ENCODE results near the gene DIAPH2.

DNA sequence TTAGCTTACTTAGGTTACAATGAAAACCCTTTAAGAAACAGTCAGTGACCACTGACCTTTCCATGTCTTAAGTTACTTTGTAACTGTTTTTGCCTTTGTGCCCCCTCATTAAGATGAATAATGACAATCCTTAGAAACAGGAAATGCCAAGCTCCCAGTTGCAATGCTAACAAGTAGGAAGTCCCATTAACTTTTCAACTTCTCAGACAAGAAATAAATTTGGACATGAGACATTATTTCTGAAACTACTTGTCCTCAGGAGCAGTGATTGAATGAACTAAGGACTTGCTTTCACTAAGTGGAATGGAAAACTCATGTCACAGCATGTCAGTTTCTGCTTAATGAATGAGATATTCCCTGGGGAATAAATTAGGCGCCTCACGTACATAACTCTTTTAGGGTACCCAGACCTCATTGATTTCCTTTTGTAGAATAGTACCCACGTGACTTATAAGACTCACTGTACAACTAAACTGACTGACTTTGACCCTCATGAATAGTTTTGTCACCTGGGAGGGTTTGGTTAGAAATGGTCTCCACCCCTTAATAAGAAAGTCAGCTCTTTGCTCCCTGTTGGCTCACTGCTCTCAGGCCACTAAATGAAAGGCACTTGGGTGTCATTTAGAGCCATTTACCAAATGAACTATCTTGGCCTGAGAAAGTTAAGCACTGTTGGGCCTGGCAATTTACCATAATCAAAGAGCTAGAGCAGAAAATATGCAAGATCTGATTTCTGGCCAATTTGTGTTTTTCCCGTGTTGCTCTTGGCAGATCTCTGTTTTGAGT, 582.9 kb downstream of the DIAPH2 start:
- TF ChIP-seq, protein P1, sequence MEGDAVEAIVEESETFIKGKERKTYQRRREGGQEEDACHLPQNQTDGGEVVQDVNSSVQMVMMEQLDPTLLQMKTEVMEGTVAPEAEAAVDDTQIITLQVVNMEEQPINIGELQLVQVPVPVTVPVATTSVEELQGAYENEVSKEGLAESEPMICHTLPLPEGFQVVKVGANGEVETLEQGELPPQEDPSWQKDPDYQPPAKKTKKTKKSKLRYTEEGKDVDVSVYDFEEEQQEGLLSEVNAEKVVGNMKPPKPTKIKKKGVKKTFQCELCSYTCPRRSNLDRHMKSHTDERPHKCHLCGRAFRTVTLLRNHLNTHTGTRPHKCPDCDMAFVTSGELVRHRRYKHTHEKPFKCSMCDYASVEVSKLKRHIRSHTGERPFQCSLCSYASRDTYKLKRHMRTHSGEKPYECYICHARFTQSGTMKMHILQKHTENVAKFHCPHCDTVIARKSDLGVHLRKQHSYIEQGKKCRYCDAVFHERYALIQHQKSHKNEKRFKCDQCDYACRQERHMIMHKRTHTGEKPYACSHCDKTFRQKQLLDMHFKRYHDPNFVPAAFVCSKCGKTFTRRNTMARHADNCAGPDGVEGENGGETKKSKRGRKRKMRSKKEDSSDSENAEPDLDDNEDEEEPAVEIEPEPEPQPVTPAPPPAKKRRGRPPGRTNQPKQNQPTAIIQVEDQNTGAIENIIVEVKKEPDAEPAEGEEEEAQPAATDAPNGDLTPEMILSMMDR (IDR thresholded peaks at IDR 0.05), result no peak
- TF ChIP-seq POLR2A (IDR thresholded peaks at IDR 0.05), result no peak

Measured in tibial nerve (tissue), 3 donors.